Inflammatory macrophage treated with lipopolysaccharide for 1 hour (primary cell): ENCODE measurements around the gene GMEB2.
A peak's percentile ranks its signal among the peaks of the same experiment; 100 is the strongest.
"Not testable (repeated sequence)": the region's sequence is repeated elsewhere in the genome, so short reads cannot be mapped to it uniquely, and the experiment has no call there.

ENCODE experiments used
- DNase-seq, 2 donors: peaks; one replicate each; pipeline ENCODE4 v3.0.0-alpha.2; 2020 to 2022

Gene GMEB2

DNA sequence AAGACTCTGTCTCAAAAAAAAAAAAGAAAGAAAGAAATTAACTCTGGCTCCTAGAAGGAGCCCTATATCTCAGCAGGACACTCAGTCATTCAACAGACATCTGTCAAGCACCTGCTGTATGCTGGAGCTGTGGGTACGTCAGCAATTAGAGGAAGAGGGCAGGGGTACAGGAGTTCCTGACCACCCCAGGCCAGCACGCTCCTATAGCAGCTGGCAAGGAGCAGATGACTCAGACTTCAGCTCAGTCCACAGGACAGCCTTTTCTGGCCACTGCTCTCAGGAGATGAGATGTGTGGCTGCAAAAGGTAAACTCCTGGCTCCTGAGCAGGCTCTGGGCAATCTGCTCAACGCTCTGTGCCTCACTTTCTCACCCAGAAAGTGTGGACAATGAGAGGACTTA, 29.6 kb upstream of the GMEB2 start:
- DNase-seq, result no peak

DNA sequence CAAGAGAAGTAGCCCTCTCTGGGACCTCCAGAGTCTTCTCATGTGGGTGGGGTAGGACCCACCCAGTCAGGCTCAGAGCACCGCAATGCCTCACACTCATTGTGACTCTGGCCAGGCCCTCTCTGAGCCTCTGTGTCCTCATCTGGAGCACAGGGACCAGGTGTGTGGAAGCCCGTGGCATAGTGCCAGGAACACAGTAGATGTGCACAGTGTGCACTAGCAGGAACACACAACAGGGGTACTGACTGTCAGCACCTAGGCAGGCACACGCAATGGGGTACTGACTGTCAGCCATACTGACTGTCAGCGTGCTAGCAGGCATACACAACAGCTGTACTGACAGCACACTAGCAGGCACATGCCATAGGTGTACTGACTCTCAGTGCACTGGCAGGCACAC, 28.3 kb upstream of the GMEB2 start:
- no peak for DNase-seq

DNA sequence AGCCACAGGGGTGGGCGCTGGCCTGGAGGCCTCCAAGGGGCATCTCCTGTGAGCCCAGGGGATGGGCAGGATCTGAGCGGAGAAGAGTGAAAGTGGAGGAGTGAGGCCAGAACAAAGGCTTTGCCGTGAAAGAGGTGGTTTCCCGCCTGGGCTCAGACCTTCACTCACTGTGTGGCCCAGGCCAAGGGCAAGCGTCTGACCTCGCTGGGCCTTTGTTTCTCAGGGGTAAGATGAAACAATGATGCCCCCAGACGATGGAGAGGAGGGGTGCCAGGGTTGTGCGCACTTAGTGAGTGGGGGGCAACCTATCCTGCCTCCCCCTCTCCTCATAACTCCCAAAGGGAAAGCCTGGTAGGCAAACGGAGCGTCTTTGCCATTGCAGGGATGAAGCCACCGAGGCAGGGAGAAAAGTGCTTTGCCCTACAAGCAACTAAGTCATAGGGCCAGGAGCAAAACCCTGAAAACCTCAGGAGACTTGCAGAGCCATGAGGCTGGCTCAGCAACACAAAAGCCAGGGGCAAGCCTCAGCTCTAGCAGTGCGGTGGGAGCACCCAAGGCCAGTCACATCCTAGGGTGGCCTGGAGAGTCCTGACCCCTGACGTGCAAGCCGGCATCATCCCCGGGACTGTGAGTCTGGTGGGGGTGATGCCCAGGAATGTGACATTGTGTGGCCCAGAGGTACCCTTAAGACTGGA, 27.2 kb upstream of the GMEB2 start:
- no peak for DNase-seq

DNA sequence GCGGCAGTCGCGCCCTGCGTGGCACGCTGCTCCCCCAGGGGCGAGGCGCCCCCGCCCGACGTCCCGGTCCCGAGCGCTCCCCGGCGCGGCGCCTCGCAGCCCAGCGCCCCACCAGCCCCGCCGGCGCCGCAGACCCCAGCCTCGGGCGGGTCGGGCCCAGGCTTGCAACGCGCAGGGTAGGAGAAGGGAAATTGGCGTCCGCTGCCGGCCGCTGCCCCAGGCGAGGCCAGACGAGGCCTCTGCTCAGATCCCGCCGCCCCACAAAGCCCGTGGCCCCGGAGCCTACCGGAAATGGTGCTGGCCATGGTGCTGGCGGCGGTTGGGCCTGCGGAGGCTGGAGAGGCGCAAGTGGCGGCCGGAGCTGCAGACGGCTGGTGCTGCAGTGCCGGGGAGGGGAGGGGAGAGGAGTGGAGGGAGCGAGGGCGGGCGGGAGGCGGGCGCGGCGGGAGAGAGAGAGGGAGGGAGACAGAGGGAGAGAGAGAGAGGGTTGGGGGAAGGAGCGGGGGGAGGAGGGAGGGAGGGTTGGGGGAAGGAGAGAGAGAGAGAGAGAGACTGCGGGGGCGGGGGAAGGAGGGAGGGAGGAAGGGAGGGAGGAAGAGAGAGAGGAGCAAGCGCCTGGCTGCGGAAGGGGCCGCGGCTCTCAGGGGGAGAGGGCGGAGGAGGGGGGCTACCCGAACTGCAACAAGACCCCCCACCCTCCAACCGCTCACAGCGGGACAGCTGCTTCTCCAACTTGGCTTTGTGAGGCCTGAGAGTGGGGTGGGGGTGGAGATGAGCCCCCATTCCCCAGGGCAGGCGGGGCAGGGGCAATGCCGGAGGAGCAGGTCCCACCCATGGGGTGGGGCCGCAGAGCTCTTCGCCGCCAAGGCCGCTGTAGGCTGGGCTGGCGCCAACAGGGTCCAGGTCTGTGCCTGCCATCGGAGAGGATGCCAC, 26.4 kb upstream of the GMEB2 start, which contains the start of gene STMN3:
STMN3 (minus strand) TSS at position 384 of the 933 bp plus-strand sequence; CDS start at position 305, 79 bp downstream.
- peak; percentile 59 to 76 for DNase-seq

DNA sequence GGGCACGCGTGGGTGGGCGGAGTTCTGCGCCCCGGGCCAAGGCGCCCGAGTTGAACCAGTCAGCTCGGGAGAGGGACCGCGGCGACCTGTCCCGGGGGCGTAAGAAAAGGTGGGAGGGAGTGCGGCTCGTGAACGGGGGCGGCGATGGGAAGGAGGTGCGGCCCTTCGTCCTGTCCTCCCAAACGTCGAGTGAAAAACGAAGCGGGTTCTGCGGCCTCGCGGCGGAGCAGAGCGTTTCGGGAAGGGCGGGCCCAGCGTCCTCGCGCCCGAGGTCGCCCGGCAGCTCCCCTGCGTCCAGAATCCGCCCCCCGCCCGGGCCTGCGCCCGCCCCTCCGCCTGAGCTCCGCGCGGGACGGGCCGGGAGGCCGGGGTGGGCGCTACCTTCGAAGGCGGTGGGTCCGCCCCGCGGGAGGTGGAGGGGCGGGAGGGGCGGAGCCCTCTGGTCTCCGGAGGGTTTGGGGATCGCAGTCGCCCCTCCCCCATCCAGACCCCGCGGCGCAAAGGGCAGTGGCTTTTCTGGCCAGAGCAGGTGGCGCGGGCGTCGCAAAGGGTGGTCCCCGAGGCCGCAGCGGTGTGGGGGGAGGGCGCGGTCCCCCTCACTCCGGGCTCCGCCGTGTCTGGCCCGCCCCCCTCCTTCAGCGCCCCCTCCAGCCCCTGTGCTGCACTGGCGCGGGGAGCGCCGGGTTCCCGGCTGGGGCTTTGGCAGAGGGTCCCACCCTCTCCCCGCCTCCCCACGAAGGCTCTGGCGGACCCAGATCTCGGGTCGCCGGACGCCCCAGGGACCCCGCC, 25.5 kb upstream of the GMEB2 start:
- no peak for DNase-seq

DNA sequence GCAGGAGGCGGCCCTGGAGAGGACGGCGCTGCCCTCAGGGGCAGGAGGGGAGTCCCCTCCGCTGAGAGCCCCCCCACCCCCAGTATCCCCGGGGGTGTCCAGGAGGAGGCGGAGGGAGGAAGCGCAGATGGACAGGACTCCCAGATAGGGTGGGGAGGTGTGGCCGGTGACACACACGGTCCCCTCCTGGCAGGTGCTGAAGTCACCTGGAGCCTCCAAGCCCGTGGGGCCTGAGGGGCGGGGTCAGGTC, 25.0 kb upstream of the GMEB2 start:
- no peak for DNase-seq

DNA sequence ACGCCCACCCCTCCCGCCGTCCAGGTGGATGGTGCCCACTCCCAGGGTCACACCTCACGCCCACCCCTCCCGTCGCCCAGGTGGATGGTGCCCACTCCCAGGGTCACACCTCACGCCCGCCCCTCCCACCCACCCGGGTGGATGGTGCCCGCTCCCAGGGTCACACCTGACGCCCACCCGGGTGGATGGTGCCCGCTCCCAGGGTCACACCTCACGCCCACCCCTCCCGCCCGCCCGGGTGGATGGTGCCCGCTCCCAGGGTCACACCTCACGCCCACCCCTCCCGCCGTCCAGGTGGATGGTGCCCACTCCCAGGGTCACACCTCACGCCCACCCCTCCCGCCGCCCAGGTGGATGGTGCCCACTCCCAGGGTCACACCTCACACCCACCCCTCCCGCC, 23.6 kb upstream of the GMEB2 start:
- not testable (repeated sequence) for DNase-seq

DNA sequence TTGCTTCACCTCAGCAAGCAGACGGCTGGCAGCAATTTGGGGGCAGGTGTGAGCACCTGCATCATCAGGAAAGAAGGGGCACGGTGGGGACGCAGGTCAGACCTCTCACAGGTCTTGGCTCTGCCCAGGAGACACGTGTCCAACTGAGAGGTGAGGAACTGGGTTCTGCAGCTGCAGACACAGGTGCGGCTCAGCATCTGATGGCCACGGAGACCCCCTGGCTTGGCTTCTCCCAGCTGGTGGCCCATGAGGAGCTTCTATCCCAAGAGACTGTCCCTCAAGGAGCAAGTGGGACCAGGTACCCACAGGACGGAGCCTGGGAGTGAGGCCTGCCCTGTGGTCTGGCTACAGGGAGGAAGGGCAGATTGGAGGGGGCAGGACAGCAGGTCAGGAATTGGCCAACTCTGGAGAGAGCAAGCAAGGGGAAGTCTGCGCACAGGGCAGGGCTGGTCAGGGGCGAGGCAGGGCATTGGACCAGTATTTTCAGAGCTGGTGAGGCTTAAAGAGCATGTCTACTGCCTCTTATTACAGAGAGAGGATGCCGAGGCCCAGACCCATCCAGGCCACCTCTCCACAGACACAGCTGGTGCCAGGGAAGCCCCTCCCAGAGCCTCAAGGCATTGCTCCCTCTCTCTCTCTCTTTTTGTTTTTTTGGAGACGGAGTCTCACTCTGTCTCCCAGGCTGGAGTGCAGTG, 22.1 kb upstream of the GMEB2 start:
- no peak for DNase-seq

DNA sequence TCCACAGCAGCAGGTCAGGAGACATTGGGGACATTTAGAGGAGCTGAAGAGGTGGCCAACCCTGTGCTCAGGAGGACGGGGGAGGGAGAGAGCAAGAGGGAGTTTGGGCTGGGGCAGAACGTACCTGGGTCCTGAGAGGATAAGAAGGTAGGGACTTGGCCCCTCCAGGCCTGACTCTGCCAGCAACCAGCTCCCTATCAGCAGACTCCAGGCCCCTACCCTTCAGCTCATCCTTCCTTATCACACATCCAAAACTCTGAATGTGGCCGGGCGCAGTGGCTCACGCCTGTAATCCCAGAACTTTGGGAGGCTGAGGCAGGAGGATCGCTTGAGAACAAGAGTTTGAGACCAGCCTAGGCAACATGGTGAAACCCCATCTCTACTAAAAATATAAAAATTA, 21.3 kb upstream of the GMEB2 start:
- no peak for DNase-seq

DNA sequence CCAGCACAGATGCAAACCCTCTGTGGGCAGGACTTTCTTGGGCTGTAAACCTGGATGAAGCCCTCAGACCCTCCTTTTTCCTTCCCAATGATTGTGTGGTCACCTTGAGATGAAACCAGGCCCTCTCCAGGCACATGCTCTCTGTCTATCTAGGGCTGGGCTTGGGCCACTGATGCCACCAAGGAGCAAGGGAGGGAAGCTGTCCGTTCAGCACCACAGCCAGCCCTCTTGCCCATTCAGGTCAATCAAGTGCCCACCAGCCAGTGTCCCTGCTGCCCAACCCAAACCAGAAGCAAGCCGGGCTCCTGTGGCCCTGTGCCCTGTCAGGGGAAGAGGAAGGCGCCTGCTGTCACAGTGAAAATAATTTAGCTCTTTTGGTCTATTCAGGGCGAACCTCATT, 18.3 kb upstream of the GMEB2 start:
- no peak for DNase-seq

DNA sequence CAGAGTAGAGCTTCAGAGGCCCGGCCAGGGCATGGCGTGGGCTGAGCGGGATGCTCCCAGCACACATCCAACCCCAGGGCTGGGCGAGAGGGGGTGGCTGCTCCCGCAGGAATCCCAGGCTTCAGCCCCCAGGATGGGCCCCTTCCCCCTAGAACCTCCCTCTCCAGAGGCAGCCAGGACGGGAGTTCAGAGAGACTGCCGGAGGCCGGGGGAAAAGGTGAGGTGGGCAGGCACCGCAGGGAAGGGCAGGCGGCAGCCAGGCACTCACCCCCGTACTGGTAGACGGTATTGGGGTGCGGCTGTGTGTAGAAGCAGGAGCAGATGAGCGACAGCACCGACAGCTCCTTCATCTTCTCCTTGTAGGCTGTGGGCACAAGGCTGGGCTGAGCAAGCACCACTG, 17.0 kb upstream of the GMEB2 start:
- no peak for DNase-seq

DNA sequence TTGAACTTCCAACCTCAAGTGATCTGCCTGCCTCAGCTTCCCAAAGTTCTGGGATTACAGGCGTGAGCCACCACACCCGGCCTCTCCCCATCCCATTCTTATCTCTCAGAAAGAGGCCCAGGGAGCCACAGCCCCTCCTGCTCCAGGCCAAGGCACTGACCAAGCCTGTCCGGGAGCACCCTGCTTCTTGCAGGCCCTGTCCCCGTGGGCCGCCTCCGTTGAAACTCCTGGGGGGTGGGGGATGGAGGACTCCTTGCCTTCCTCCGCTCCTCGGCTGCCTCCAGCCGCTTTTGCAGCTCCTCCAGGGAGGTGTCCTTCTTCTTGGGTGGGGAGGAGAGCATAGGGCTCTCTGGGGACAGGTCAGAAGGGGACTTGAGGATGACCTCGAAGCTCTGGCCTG, 16.6 kb upstream of the GMEB2 start:
- no peak for DNase-seq

DNA sequence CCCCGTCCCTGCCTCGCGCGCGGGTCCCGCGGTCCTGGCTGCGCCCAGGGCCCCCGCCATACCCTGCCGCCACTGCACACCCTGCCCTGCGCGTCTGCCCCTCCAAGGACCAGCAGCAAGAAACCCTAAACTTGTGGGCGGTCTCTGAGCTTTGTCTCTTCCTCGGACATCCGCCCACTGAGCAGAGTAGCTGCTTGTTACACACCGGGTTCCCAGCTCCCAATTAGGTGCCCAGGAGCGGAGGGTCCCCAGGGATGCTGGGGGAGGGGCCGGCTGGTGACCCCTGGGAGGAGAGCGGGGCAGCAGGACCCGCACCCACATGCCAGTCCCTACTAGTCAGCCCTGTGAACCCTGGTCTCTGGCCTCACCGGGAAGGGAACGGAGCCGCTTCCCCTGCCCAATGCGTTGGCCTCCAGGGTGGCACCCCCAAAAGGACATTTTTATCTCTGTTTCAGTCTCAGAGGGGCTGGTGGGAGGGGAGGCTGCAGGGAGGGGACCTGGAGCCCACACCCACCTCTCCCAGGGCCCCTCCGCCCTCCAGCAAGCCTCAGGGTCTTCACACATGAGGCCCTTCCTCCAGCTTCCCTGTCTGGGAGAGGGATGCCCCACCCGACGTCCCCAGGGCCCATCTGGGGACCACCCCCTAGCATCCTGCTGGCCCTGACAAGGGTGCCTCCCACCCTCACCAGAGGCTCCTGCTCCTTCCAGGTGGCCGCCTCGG, 15.8 kb upstream of the GMEB2 start:
- DNase-seq, result no peak

DNA sequence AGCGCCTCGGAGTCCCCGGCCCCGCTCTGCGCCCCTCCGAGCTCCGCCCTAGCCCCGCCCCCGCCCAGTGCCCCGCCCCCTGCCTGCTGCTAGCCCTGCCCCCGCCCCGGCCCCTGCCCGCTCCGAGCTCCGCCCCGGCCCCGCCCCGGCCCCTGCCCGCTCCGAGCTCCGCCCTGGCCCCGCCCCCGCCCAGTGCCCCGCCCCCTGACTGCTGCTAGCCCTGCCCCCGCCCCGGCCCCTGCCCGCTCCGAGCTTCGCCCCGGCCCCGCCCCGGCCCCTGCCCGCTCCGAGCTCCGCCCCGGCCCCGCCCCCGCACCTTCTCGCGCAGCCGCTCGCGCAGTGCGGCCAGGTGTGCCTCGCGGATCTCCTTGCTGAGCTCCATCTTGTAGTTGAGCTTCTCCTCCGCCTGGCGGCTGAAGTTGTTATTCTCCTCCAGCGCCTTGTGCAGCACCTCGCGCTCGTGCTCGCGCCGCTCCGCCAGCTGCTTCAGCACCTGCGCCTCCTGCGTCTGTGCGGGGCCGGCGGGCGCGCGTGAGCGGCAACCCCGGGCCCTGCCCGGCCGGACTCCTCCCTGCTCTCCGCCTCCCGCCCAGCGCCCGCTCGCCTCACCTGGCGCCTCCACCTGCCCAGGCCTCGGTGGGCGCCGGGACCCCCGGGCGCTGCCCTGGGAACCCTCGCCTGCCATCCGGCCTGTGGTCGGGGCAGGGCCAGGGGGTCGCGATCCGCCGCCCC, 15.1 kb upstream of the GMEB2 start:
- DNase-seq, result peak; percentile 66 to 90

DNA sequence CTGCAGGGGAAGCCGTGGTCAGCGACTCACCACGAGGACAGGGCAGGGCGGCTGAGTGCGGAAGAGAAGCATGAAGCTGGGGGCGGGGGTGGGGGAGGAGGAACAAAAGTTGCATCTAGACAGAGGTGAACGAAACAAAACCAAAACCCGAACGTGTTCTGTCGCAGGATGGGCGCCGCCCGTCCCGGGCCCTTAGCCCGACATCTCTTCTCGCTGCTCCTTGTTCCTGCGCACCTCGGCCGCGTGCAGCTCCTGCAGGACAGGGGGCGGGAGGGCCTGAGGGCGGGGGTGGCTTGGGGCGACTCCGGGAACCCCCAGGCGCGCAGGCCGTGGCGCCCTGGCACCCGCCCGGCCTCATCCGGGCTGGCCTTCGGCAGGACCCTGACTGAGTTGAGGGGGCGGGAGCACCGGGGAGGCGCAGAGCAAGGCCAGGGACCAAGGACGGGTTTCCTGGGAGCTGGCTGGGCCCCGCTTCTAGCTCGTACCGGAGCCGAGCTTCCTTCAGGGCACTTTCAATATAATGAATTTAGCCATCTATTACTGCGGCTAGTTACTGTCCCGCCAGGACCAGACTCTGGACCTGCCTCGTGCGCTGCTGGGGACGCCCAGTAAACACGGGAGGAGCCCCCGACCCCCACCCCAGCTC, 14.4 kb upstream of the GMEB2 start:
- DNase-seq, result peak; percentile 22 to 35

DNA sequence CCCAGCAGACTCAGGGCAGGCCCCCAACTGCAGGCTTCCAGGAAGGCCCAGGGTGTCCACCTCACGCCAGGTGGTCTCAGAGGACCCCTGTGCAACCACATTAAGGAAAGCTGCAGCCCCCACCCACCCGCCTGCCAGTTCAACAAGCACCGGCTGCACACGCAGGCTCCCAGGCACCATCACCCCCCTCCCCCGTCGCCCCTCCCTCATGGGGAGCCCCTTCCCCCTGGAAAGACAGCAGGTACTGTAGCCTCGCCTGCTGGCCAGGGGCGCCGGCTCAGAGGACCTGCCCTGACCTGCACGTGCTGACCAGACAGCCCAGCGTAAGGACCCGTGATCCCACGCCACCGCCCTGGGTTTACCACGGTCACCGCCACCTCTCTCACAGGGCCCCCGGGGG, 13.8 kb upstream of the GMEB2 start:
- not testable (repeated sequence) for DNase-seq

DNA sequence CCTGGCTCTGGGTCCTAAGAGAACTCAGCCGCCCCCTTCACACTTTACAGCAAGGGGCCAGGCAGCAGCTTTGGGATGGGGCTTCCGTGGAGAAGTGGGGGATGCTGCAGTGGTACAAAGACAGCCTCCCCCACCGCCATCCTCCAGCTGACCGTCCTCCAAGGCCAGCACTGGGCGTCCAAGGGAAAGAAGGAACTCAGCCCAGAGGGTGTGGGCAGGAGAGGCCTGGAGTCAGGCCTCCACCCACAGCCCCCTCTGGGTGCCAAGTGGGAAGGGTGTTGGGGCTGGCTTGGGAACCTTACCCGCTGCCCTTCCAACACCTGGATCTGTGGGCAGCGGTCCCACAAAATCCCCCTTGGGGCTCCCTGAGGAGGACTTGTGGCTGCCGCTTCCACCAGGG, 13.2 kb upstream of the GMEB2 start:
- peak; percentile 39 to 51 for DNase-seq

DNA sequence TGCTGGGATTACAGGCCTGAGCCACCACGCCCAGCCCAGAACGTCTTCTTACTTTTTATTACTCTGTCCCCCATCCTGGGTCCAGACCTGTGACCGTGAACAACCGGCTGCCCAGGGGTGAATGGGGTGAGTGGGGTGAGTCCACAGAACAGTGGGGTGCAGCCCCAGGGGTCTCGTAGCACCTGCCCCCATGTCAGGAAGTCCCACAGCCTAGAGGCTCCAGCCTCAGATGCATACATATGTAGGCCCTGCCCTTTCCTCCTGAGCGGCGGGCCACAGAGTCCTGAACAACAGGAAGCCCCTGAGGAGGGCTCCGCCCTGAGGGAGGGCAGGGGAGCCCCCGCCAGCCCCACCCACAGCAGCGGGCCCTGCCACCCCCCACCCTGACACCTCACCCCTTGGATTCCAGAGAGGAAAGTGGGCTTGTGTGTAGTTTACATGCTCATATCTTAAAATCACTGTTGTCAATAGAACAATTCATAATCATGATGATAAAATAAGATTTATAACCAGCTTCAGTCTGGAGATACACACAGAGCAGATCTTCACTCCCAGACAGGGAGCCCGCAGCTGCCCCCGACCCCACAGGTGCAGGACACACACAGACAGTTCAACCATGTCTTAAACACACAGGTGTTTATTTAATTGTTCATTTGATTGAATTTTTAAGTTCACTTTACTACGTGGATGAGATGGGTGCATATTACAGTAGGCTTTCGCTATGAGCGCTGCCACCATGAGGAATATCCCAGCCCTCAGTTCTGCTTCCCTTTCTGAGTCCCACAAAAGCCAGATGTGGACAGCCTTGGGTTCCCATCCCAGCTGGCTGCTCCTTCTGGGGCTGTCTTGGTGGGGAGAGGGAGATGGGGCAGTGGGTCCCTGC, 12.4 kb upstream of the GMEB2 start:
- DNase-seq, result peak in 1 of 2 donors; percentile 23

DNA sequence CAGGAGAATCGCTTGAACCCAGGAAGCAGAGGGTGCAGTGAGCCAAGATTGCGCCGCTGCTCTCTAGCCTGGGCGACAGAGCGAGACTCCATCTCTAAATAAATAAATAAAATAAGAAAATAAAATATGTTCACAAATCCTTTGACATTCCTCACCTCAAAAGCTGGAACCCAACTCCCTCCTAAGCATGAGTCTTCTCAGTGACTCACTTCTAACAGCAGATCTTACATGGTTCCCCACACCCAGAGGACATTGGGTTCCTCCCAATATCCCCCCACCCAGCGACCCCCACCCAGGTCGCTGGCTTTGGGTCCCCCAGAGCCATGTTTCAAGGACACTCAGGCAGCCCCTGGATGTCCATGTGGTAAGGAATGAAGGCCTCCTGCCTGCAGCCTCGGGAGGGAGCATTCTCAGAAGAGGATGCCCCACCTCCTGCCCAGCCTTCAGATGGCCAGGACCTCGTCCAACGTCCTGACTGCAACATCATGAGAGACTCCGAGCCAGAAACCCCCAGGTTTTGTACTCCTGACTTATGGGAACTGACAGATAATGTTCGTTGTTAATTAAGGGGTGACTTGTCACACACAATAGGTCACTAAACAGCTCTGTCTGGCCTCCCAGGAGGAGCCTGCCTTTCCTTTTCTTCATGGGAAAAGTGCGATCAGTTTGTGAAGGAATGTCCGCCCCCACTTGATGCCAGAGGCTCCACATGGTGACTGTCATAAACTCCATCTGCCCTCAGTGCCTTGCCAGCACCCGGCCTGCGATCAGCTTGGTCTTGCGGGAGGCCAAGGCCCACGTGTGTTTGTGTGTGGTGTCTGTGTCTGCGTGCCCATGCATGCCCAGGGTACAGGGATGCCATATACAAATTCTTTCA, 10.1 kb upstream of the GMEB2 start:
- no peak for DNase-seq
